GM19455 (cell line): ENCODE data around the gene BAHCC1.

ENCODE experiments used
- ATAC-seq: cut with Tn5 transposase; IDR thresholded peaks from one replicate; pipeline ENCODE4 v1.9.1; 2021; ENCODE audit not compliant: unreplicated experiment

Gene BAHCC1

DNA sequence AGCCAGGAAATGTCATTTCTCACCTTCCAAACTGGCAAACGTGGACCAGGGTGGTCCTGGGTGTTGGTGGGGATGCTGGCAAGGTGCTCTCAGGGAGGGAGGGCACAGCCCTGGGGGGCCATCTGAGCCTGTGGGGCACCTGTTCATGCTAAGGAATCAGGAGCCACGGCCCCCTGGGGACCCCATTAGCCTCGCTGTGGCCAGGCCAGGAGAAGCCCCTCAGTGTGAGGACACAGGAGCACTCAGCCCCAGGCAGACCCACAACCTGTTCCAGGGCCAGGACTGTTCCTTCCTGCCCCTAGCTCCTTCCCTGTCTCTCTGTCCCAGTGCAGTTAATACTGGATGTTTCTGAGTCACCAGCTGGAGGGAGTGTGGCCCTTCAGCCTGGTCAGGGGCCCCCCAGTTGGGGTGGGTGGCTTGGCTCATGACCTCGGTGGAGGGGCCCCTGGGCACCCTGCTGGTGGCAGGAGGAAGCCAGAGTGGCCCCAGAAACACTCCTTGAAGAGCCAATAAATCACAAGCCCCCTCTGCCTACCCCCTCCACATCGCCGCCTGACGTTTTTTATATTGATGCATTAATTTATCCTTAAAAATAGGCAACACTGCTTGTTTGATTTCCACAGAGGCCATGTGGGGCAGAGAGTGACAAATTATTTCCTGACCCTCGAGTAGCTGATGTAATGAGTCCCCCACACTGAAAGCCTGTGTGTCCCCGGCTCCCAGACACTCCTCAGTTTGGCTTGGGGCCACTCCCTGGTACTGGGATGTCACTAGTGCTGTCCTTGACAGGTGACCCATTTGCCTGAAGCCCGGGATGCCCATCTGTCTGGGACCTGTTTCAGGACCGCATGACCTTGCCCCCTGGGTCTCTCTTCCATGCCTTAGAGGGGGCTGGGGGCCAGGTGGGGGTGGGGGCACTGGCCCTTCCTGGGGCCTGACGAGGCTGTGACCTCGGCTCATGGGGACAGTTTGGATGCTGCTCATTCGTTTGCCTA, 95.0 kb downstream of the BAHCC1 start:
- no peak for ATAC-seq

GRCh38 chr17:81491181-81491581, 95.9 kb downstream of the BAHCC1 start:
- ATAC-seq = no peak

GRCh38 chr17:81491761-81492160, 96.5 kb downstream of the BAHCC1 start:
- no peak for ATAC-seq

- no peak for ATAC-seq
Measured at GRCh38 chr17:81492202-81492601, 96.9 kb downstream of the BAHCC1 start.

DNA sequence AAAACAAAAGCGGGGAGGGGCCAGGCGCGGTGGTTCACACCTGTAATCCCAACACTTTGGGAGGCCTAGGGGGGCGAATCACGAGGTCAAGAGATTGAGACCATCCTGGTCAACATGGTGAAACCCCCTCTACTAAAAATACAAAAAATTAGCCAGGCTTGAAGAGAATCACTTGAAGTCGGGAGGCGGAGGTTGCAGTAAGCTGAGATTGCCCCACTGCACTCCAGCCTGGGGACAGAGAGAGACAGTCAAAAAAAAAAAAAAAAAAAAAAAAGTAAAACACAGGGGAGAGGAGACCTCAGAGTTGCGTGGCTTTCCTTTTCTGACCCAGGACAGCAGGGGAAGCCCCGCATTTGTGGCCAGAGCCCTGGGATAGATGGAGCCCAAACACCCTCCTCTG, 97.4 kb downstream of the BAHCC1 start:
- ATAC-seq = no peak

DNA sequence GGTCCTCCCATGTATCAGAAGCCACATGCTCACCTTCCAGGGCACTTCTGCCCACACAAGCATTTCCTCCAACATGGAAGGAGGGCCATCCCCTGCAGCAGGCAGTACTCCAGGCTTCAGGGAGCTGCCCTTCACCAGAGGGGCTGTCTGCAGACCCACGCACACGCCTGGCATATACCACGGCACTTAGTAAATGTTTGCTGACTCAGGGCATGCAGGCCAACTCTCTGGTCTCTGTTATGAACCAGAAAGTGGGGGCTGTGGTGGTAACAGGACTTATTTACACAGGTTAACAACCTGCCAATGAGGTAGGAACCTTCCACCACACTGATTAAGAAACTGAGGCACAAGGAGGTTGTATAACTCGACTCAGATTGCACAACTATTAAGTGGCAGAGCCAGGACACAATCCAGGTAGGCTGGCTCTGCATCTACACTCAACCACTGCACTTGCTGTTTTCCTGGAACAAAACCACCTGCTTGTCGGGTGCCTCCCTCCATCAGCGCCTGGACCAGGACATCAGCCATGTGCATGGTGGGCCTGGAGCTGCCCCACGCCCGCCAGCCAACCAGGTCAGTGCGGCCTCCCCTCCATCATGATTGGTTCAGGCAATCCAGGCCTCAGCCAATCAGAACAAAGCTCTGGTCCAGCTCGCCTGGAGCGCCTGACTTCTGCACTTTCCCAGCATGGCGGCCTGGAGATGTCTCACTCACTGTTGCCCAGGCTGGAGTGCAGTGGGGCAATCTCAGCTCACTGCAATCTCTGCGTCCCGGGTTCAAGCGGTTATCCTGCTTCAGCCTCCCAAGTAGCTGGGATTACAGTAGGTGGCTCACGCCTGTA, 98.2 kb downstream of the BAHCC1 start:
- ATAC-seq = no peak

DNA sequence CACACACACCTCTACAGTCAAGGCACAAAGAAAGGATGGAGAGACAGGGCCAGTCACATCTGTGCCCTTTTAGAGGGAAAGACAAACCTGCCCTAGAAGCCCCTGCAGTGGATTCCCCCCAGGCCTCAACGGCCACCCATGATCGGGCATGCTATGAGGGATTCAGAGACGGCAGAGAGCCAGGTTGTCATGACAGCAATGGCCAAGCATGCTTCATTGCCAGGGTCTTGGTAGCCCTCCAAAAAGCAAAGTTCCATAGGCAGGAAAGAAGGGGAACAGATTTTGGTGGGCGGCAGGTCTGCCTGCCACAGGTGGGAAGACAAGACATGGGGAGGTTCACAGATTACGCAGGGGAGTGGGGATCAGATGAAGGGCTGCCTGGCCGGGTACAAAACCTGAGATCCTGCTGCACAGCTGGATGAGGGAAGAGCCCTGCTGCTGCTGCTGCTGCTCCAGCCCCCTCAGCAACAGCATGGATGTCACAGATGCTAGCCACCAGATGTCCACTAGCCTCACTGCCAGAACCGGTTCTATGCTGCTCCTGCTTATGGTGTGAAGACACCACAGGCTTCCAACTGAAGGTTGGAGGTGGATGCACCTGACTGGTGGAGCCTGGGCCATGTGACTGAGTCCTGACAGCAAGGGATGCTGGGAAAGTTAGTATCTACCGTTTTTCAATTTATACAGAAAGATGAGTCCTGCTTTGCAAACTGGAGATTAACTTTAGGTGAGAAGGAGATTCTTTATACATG, 99.5 kb downstream of the BAHCC1 start:
- no peak for ATAC-seq

DNA sequence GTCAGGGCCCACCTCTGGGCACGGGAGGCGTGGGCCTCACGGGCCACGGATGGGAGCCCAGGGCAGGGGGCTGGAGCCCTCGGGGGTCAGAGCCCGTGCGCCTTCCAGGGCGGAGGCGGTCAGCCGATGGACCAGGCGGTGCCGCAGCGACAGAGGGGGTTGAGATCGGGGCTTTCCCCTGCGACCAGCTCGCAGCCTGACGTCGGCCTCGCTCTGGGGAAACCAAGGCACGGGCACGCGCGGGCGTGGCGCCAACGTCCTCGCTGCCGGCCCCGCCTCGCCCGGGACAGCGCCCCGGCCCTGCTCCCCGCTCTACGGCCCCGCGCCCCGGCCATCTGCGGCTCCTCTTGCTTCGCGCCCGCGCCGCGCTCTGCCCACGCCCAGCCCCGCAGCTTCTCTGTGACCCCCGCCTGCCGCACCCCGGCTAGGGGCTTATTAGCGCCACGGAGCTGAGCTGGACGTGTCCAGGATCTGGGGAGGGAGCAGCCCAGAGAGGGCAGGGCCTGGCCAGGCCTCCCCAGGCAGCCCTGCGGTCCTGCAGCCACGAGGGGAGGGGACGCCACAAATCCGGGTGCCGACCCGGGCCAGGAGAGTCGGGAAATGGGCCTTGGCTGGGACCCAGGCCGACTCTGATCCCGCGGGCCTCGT, 103.8 kb downstream of the BAHCC1 start:
- ATAC-seq = no peak

GRCh38 chr17:81499601-81499970, 104.3 kb downstream of the BAHCC1 start:
- ATAC-seq = no peak

DNA sequence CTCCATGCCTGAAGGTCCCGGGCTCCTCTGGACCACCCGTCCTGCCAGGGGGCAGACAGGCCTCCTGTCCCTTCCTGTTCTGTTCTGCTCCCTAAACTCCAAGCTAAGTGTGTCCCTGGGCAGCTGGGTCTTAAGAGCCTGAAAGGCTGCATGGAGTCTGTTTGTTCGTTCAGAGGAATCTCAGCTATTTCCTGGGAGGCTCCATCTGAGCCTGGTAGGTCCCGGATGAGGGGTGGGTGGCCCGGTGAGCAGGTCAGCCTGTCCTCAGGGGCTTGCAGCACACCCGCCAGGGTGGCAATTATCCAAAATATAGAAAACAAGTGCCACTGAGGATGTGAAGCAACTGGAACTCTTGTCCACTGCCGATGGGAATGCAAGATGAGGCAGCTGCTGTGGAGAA, 104.8 kb downstream of the BAHCC1 start:
- no peak for ATAC-seq

DNA sequence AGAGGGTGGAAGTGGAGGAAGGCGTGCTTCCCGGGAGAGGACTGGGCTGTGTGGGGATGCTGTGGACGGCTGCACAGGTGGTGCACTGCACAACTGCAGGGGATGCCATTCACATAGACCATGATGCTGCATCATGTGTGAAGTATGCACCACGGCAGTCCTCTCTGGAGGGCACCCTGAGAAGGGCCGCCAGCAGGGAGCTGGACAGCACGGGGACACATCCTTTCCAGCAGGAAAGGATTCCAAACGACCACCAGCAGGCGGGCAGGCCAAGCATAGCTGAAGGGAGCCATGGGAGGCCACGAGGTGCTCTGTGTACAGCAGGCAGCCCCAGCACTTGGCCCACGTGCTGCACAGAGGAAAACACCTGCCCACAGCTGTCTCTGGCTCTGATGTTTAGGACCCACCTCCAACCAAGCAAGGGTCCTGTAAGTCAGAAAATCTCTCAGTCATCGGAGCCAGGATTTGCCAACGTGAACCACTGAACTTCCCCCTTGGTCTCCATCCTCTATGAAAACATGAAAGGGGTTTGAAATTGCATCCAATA, 107.3 kb downstream of the BAHCC1 start:
- ATAC-seq = no peak

DNA sequence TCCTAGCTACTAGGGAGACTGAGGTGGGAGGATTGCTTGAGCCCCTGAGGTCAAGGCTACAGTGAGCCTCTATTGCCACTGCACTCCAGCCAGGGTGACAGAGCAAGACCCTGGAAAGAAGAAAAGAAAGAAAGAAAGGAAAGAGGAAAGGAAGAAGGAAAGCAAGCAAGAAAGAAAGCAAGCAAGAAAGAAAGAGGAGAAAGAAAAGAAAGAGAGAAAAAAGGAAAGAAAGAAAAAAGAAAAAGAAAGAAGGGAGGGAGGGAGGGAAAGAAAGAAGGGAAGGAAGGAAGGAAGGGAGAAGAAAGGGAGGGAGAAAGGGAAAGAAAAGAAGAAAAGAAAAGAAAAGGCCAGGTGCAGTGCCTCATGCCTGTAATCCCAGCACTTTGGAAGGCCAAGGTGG, 108.4 kb downstream of the BAHCC1 start:
- ATAC-seq = no peak

DNA sequence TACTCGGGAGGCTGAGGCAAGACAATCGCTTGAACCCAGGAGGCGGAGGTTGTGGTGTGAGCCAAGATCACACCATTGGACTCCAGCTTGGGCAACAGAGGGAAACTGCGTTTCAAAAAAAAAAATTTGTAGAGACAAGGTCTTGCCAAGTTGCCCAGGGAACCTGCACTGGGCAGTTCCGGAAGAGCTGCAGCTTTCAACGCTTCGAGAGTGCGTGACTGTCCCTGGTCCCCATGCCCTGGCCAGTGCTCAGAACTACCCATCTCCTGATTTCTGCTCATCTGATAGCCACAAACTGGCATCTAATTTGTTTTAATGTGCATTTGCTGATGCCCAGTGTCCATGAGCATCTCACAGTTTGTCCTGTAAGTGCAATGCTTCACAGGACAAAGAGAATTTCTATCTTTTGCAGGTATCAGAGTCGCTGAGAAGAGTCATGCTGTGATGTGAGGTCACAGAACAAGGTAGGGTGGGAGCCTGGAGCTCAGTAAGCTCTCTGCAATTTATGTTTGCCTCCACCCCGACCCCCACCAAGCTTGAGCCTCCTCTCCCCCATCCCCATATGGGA, 113.5 kb downstream of the BAHCC1 start:
- ATAC-seq = no peak

DNA sequence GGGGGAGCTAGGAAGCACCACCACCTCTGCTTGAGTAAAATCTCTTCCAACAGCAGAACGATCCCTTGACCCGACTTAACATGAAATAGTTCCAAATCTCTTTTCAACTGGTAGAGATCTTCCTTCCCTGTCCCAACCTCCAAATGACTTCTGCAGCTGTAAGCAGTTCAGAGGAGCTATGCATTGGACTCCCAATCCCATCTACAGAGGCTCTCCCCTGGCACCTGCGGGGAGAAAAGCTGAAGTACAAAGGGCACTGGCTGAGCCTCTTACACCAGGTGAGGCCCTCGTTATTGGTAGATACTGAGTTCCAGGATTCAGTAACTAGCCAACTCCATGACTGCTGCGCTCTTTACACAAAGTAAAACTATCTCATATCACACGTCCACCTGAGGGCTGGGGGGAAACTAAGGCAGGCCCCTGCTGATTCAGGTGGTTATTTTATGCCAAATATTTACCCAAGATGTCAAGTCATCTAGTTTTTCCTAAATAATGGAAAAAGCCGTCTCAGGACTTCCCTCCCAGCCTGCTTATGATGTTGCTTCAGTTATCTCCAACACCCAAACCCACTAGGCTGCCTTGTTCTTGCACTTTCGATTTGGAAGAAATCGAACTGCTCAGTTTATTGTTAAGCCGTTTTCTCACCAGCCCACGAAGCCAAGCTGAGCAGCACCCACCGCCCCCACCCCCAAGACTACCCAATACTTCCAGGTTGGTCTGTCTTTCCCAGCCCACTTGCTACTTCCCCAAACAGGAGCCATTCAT, 114.1 kb downstream of the BAHCC1 start:
- no peak for ATAC-seq

GRCh38 chr17:81509972-81510784, 114.9 kb downstream of the BAHCC1 start:
- no peak for ATAC-seq

DNA sequence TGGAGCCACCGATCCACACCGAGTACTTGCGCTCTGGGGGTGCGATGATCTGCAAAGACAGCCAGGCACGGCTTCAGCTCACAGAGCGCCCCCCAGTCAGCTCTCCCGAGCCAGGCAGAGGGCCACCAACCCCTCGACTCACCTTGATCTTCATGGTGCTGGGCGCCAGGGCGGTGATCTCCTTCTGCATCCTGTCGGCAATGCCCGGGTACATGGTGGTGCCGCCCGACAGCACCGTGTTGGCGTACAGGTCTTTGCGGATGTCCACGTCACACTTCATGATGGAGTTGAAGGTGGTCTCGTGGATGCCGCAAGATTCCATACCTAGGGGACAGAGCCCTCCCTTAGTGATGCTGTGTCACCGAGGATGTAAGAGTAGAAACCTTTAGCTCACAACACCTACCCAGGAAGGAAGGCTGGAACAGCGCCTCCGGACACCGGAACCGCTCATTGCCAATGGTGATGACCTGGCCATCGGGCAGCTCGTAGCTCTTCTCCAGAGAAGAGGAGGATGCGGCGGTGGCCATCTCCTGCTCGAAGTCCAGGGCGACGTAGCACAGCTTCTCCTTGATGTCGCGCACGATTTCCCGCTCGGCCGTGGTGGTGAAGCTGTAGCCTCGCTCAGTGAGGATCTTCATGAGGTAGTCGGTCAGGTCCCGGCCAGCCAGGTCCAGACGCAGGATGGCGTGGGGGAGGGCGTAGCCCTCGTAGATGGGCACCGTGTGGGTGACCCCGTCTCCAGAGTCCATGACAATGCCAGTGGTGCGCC, 115.7 kb downstream of the BAHCC1 start:
- no peak for ATAC-seq

DNA sequence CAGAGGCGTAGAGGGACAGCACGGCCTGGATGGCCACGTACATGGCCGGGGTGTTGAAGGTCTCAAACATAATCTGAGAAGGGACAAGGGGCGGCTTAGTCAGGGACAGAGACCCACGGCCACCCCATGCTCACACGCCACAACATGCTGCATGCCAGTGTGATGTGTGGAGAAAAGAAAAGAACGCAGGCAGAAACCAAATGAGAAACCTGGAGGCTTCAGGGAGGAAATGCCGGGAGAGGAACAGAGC, 116.2 kb downstream of the BAHCC1 start:
- ATAC-seq = no peak
